ENCODE measurements around the gene GNAQ. TPM values are rescaled to one million over a fixed set of nuclear protein-coding genes. Genes with fewer than 3 reads are reported as not detected.
"Not testable (repeated sequence)": the region's sequence is repeated elsewhere in the genome, so short reads cannot be mapped to it uniquely, and the experiment has no call there.

GNAQ gene
- total RNA-seq, 2 donors from 2014 or later: 15.8 to 22.1 TPM

DNA sequence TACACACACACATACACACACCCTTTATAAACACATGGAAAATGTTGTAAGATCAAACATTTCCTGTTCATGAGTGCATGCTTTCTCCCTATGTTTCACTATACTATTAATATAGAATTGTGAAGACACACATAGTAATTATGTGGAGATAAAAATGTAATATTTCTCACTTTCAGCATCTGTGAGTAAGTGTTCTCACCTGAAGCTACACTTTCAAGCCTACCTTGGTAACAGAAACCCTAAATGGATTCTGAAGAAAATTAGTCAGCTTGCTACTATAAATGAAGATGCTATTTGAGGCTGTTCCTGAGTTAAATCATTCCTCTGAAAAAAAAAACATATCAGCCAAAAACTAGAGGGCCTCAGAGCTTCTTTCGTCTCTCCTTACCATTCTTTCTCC, 302.4 kb downstream of the GNAQ start:
- intact Hi-C loops (cut with DNase I): no loop called here
- Histone ChIP-seq H3K4me3 (no peak overlapping the region), H3K27ac (no peak overlapping the region), H3K27me3 (no peaks in the 10 kb centered on the region), H3K36me3 (replicated peaks in 1 of 2; ENCODE audit: insufficient read depth in 1 of 2, low read depth in 2 of 2) (peaks cover 4 to 10% of the 10 kb centered on the region in 2 donors), H3K4me1 (no peaks in the 10 kb centered on the region), H3K9me3 (no peaks in the 10 kb centered on the region)
- no peak for DNase-seq
- 91 to 96% methylated on average over 1 of the region's 1 CpG for WGBS, 2 donors
- no peak for ATAC-seq
- TF ChIP-seq POLR2A (IDR thresholded peaks at IDR 0.05): no peak
- TF ChIP-seq, protein P1, sequence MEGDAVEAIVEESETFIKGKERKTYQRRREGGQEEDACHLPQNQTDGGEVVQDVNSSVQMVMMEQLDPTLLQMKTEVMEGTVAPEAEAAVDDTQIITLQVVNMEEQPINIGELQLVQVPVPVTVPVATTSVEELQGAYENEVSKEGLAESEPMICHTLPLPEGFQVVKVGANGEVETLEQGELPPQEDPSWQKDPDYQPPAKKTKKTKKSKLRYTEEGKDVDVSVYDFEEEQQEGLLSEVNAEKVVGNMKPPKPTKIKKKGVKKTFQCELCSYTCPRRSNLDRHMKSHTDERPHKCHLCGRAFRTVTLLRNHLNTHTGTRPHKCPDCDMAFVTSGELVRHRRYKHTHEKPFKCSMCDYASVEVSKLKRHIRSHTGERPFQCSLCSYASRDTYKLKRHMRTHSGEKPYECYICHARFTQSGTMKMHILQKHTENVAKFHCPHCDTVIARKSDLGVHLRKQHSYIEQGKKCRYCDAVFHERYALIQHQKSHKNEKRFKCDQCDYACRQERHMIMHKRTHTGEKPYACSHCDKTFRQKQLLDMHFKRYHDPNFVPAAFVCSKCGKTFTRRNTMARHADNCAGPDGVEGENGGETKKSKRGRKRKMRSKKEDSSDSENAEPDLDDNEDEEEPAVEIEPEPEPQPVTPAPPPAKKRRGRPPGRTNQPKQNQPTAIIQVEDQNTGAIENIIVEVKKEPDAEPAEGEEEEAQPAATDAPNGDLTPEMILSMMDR (IDR thresholded peaks at IDR 0.05): no peak

GRCh38 chr9:77726814-77727213, 304.8 kb downstream of the GNAQ start:
- no peaks in the 10 kb centered on the region for H3K4me1 ChIP-seq
- no peak for DNase-seq
- TF ChIP-seq, protein P1 (IDR thresholded peaks at IDR 0.05): no peak
- no peak for TF ChIP-seq POLR2A (IDR thresholded peaks at IDR 0.05)
- ATAC-seq: no peak
- 95 to 100% methylated on average over 1 of the region's 1 CpG for WGBS, 2 donors
- no peak overlapping the region for H3K4me3 ChIP-seq
- H3K36me3 ChIP-seq (replicated peaks in 1 of 2; ENCODE audit: insufficient read depth in 1 of 2, low read depth in 2 of 2): peaks cover 4 to 10% of the 10 kb centered on the region in 2 donors
- H3K9me3 ChIP-seq: no peaks in the 10 kb centered on the region
- no peaks in the 10 kb centered on the region for H3K27me3 ChIP-seq
- intact Hi-C loops (cut with DNase I): no loop called here
- H3K27ac ChIP-seq: no peak overlapping the region

GRCh38 chr9:77726289-77726688, 305.3 kb downstream of the GNAQ start:
- H3K4me3 ChIP-seq: no peak overlapping the region
- TF ChIP-seq, protein P1 (IDR thresholded peaks at IDR 0.05): no peak
- TF ChIP-seq POLR2A (IDR thresholded peaks at IDR 0.05): no peak
- intact Hi-C loops (cut with DNase I): no loop called here
- no peak overlapping the region for H3K27ac ChIP-seq
- H3K27me3 ChIP-seq: no peaks in the 10 kb centered on the region
- no peaks in the 10 kb centered on the region for H3K9me3 ChIP-seq
- ATAC-seq: no peak
- DNase-seq: no peak
- H3K4me1 ChIP-seq: no peaks in the 10 kb centered on the region
- peaks cover 4 to 10% of the 10 kb centered on the region in 2 donors for H3K36me3 ChIP-seq (replicated peaks in 1 of 2; ENCODE audit: insufficient read depth in 1 of 2, low read depth in 2 of 2)

DNA sequence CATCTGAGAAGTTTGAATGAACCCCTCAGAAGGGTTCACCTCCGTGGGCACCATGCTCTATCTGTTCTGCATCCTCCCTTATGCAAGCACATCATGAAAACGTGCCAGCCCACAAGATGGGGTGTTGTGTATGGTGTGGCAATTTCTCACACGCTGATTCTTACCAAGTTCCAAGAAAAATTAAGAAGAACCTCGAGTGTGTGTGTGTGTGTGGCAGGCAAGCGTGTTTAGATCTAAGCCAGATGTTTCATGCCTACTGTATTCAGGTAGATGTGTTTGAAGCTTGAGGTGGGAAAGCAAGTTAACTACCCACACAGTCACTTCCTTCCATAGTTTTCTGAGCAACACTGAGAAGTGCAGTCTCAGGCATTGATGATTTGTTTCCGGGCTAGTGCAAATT, 305.8 kb downstream of the GNAQ start:
- intact Hi-C loops (cut with DNase I): no loop called here
- Histone ChIP-seq H3K36me3 (replicated peaks in 1 of 2; ENCODE audit: insufficient read depth in 1 of 2, low read depth in 2 of 2) (peaks cover 4 to 10% of the 10 kb centered on the region in 2 donors), H3K27ac (no peak overlapping the region), H3K4me3 (no peak overlapping the region), H3K4me1 (no peaks in the 10 kb centered on the region), H3K9me3 (no peaks in the 10 kb centered on the region), H3K27me3 (no peaks in the 10 kb centered on the region)
- no peak for ATAC-seq
- TF ChIP-seq, protein P1 (IDR thresholded peaks at IDR 0.05): no peak
- no peak for TF ChIP-seq POLR2A (IDR thresholded peaks at IDR 0.05)
- WGBS, 2 donors: 78 to 80% methylated on average over 6 of the region's 6 CpGs
- no peak for DNase-seq

DNA sequence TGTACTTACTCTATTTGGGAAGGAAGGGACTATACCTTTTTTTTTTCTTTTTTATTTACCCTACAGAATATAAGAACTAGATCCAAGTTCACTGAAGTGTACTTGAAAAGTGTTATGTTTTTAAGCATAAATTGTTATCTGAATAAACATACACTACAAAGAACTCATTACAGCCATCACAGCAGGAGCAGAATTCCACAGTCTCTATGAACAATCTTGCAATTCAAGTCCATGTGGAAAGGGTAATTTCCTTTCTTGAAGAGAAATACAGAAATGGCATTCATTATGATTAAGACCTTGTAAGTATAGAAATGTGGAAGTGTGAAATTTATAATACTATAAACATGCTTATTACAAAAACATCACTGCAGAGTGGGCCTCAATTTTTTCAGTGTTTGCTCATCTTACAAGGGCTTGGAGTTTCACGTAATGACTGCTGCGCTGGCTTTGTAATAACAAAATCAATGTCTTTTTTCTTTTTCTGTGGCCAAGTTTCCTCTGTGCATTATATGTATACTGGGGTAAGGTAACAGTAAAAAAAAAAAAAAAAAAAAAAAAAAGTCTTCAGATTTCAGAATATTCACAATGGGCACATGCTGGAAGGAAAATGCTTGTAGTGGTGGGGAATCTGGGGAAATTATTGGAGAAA, 306.4 kb downstream of the GNAQ start:
- DNase-seq (no peak), ATAC-seq (no peak)
- Histone ChIP-seq H3K4me1 (no peaks in the 10 kb centered on the region), H3K27me3 (no peaks in the 10 kb centered on the region), H3K36me3 (replicated peaks in 1 of 2; ENCODE audit: insufficient read depth in 1 of 2, low read depth in 2 of 2) (peaks cover 4 to 10% of the 10 kb centered on the region in 2 donors), H3K27ac (no peak overlapping the region), H3K4me3 (no peak overlapping the region), H3K9me3 (no peaks in the 10 kb centered on the region)
- WGBS, 2 donors: 45 to 48% methylated on average over 2 of the region's 2 CpGs
- TF ChIP-seq, protein P1 (IDR thresholded peaks at IDR 0.05): no peak
- TF ChIP-seq POLR2A (IDR thresholded peaks at IDR 0.05): no peak
- intact Hi-C loops (cut with DNase I): no loop called here

DNA sequence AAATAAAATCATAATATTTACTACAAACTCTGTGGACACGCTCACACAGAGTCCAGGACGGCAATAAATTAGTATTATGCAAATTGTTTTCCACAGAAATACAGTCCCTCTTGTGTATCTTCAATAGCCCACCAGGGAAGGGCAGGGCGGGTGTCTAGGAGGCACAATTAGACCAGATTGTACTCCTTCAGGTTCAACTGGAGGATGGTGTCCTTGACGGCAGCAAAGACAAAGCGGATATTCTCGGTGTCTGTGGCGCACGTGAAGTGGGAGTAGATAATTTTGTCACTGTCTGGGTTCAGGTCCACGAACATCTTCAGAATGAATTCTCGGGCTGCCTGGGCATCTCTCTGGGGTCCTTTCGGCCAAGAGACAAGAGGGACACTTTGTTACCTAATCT, 310.5 kb downstream of the GNAQ start:
- WGBS, 2 donors: 94 to 95% methylated on average over 11 of the region's 11 CpGs
- H3K4me3 ChIP-seq; H3K27me3 ChIP-seq; H3K9me3 ChIP-seq; H3K27ac ChIP-seq; H3K36me3 ChIP-seq (replicated peaks in 1 of 2; ENCODE audit: insufficient read depth in 1 of 2, low read depth in 2 of 2); intact Hi-C loops (cut with DNase I); H3K4me1 ChIP-seq; DNase-seq; ATAC-seq: not testable (repeated sequence)

Measured in body of pancreas (tissue), 4 donors.